ENCODE data around the gene OR52J3. TPM values are rescaled to one million over a fixed set of nuclear protein-coding genes. Genes with fewer than 3 reads are reported as not detected.

Gene OR52J3
- polyA plus RNA-seq, 4 donors = not detected

Other genes starting within 250 kb of the OR52J3 start
- not detected for gene OR52R1, start 242.1 kb upstream of the OR52J3 start, polyA plus RNA-seq
- not detected for gene OR51F2, start 225.2 kb upstream of the OR52J3 start, polyA plus RNA-seq
- not detected for gene OR51S1, start 197.3 kb upstream of the OR52J3 start, polyA plus RNA-seq
- gene OR51T1, start 164.6 kb upstream of the OR52J3 start, polyA plus RNA-seq = not detected
- not detected for gene OR51A7, start 142.7 kb upstream of the OR52J3 start, polyA plus RNA-seq
- gene OR51G2, start 127.2 kb upstream of the OR52J3 start, polyA plus RNA-seq = not detected
- not detected for gene OR51G1, start 122.2 kb upstream of the OR52J3 start, polyA plus RNA-seq
- gene OR51A4, start 98.9 kb upstream of the OR52J3 start, polyA plus RNA-seq = not detected
- not detected for gene OR51A2, start 90.8 kb upstream of the OR52J3 start, polyA plus RNA-seq
- not detected for gene OR51L1, start 51.7 kb upstream of the OR52J3 start, polyA plus RNA-seq
- gene OR52E2, start 13.1 kb downstream of the OR52J3 start, polyA plus RNA-seq = not detected
- gene OR52E1, start 23.0 kb downstream of the OR52J3 start, polyA plus RNA-seq = not detected
- not detected for gene OR52A5, start 91.8 kb downstream of the OR52J3 start, polyA plus RNA-seq
- not detected for gene OR52A1, start 108.2 kb downstream of the OR52J3 start, polyA plus RNA-seq
- not detected for gene OR51V1, start 154.2 kb downstream of the OR52J3 start, polyA plus RNA-seq
- gene HBB, start 180.5 kb downstream of the OR52J3 start, polyA plus RNA-seq = 10 to 100 TPM in 2 of 4 donors, 1 to 10 TPM in 2; 7.4 to 61.4 (median 13.2) TPM
- gene HBD, start 188.0 kb downstream of the OR52J3 start, polyA plus RNA-seq = under 1 TPM in 1 of 4 donors, not detected in 3; 0.15 TPM
- gene HBG1, start 203.3 kb downstream of the OR52J3 start, polyA plus RNA-seq = 1 to 10 TPM in 1 of 4 donors, not detected in 3; 2.5 TPM
- gene HBG2, start 208.3 kb downstream of the OR52J3 start, polyA plus RNA-seq = 100 to 1,000 TPM in 1 of 4 donors, not detected in 3; 857 TPM
- 1 to 10 TPM in 1 of 4 donors, not detected in 3; 1.9 TPM for gene HBE1, start 223.4 kb downstream of the OR52J3 start, polyA plus RNA-seq